Measurements from ENCODE around the gene TRIM8. TPM values are rescaled to one million over a fixed set of nuclear protein-coding genes. Genes with fewer than 3 reads are reported as not detected.

TRIM8 gene
- total RNA-seq, 1 donor from 2014 or later: 81.6 TPM

DNA sequence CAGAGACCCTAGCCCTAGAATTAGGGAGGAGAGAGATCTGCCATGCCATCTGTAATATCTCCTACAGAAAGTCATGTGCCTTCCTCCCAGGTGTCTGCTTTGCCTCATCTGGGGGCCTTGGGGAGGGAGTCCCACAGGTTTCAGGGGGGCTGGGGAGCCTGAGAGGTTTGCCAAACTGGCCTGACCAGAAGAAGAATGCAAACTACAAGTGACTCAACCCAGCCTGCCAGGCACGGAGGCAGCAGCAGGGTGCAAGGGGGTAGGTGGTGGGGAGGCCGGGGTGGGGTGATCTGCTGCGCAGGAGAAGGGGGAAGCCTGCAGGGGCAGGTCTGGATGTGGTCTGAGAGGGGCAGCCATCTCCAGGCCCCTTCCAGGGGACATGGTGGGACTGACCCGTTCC, 9.6 kb upstream of the TRIM8 start:
- Mint-ChIP-seq H3K27me3 (no peaks in the 10 kb centered on the region), H3K4me3 (peak overlapping the region; percentile 70), H3K27ac (peak overlapping the region; percentile 93), H3K36me3 (no peaks in the 10 kb centered on the region), H3K9me3 (no peaks in the 10 kb centered on the region), H3K4me1 (ENCODE audit: unreplicated experiment) (peaks cover 37% of the 10 kb centered on the region)
- no peak for DNase-seq (ENCODE audit: extremely low spot score, unreplicated experiment)
- TF ChIP-seq, protein P1, sequence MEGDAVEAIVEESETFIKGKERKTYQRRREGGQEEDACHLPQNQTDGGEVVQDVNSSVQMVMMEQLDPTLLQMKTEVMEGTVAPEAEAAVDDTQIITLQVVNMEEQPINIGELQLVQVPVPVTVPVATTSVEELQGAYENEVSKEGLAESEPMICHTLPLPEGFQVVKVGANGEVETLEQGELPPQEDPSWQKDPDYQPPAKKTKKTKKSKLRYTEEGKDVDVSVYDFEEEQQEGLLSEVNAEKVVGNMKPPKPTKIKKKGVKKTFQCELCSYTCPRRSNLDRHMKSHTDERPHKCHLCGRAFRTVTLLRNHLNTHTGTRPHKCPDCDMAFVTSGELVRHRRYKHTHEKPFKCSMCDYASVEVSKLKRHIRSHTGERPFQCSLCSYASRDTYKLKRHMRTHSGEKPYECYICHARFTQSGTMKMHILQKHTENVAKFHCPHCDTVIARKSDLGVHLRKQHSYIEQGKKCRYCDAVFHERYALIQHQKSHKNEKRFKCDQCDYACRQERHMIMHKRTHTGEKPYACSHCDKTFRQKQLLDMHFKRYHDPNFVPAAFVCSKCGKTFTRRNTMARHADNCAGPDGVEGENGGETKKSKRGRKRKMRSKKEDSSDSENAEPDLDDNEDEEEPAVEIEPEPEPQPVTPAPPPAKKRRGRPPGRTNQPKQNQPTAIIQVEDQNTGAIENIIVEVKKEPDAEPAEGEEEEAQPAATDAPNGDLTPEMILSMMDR (conservative IDR thresholded peaks at IDR 0.05): no peak

DNA sequence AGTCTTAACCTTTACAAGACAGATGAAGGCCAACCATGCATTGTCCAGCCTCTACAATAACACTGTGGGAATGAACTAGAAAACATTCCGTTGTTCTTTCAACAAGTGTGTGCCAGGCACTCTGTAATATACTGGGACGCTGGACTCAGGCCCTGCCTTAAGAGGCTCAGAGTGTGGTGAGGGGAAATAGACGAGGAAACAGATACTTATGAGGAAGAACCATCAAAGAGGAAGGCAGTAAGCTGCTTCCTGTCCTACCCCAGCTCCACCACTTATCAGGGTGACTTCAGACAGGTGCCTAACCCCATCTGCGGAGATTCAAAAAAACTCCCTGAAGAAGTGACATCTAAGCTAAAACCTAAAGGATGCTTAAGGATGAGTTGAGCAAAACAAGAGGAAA, 8.9 kb upstream of the TRIM8 start:
- Mint-ChIP-seq H3K4me1 (ENCODE audit: unreplicated experiment) (peaks cover 38% of the 10 kb centered on the region), H3K4me3 (peak overlapping the region; percentile 24), H3K9me3 (no peaks in the 10 kb centered on the region), H3K27me3 (no peaks in the 10 kb centered on the region), H3K36me3 (no peaks in the 10 kb centered on the region), H3K27ac (peak overlapping the region; percentile 93)
- TF ChIP-seq, protein P1 (conservative IDR thresholded peaks at IDR 0.05): no peak
- DNase-seq (ENCODE audit: extremely low spot score, unreplicated experiment): no peak

DNA sequence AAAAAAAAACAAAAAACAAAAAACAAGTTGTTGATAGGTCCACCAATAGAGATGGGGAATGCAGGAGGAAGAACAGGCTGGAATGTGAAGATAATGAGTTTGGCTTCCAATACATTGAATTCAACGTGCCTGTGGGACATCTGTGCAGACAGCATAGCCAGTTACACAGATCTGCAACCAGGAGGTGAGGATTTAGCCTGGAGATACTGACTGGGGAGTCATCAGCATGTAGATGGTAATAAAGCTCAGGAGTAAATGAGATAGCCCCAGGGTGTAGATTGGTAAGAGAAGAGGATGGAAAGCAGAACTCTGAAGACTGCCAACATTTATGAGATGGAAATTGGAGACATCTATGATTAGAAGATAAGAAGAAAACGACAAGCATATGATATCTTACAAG, 4.7 kb upstream of the TRIM8 start:
- Mint-ChIP-seq H3K9me3 (no peaks in the 10 kb centered on the region), H3K4me3 (peak overlapping the region; percentile 12), H3K4me1 (ENCODE audit: unreplicated experiment) (peaks cover 23% of the 10 kb centered on the region), H3K27me3 (no peaks in the 10 kb centered on the region), H3K27ac (peak overlapping the region; percentile 37), H3K36me3 (no peaks in the 10 kb centered on the region)
- TF ChIP-seq, protein P1 (conservative IDR thresholded peaks at IDR 0.05): no peak
- DNase-seq (ENCODE audit: extremely low spot score, unreplicated experiment): no peak

DNA sequence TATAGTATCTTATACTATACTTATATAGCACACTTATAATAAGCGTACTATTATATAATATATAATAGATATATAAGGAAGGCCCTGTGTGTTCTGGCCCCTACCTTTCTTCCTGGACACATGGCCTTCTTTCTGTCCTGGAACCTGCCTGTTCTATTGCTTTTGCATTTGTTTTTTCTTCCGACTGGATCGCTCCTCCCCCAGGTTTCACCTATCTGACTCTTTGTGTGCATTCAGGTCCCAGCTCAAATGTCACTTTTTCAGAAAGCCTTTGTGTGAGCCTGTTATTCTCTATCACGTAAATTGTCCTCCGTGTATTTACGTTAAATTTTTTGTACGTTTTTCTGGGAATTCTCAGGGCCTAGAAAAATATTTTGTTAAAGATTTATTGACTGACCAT, 2.9 kb upstream of the TRIM8 start:
- Mint-ChIP-seq H3K27me3 (no peaks in the 10 kb centered on the region), H3K36me3 (no peaks in the 10 kb centered on the region), H3K27ac (peak overlapping the region; percentile 96), H3K9me3 (no peaks in the 10 kb centered on the region), H3K4me1 (ENCODE audit: unreplicated experiment) (peaks cover 17% of the 10 kb centered on the region), H3K4me3 (peak overlapping the region; percentile 94)
- TF ChIP-seq, protein P1 (conservative IDR thresholded peaks at IDR 0.05): no peak
- no peak for DNase-seq (ENCODE audit: extremely low spot score, unreplicated experiment)

DNA sequence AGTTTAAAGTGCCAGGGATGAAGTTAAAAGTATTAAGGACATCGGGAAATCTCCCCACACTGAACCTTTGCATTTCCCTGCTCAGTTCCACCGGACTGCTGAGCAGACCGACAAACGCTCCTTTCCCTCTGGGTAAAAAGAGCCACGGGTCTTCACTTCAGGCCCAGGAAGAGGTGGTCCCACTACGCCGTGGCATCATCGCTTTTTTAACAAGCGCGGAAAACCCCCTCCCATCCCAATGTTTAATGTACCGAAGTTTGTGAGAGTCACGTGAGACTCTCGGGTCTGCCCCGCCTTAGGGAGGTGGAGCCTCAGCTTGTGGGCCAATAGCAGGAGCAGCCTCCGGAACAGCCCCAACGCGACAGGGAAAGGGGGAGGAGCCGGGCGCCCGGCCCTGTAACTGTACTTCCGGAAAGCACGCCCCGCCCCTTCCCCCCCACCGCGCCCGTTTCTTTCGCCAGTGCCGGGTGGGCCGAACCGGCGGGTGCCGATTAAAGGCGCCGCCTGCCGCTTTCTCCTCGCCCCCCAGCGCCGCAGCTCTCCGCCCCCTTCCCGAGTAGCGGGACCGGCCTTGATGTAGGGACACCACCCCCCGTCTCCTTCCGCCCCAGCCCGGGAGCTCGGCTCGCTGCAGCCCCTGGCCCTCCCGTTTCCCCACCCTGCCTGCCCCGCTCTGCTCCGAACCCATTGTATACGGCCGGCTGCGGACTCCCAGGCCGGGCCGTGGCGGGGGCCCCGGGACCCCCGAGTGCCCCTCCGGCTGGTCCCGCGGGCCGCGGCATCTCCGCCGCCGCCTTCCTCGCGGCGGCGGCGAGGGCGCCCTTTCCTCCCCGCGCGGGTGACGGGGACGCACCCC, 2.2 kb upstream of the TRIM8 start:
- TF ChIP-seq, protein P1 (conservative IDR thresholded peaks at IDR 0.05): no peak
- DNase-seq (ENCODE audit: extremely low spot score, unreplicated experiment): peak; percentile 95
- Mint-ChIP-seq H3K27me3 (no peaks in the 10 kb centered on the region), H3K4me3 (peak overlapping the region; percentile 94), H3K27ac (peak overlapping the region; percentile 96), H3K9me3 (no peaks in the 10 kb centered on the region), H3K4me1 (ENCODE audit: unreplicated experiment) (peaks cover 24% of the 10 kb centered on the region), H3K36me3 (no peaks in the 10 kb centered on the region)

All from type B pancreatic cell (in vitro differentiated cells).